OCI-LY7 (cell line): Measurements from ENCODE around the gene ANKH. TPM values are rescaled to one million over a fixed set of nuclear protein-coding genes. Genes with fewer than 3 reads are reported as not detected.

Experiments
- BruUV-seq: library from RNA; stranded (reverse); fragments of 400-500 nt; replicated peaks from 2 replicates; lab custom pipeline; 2021; lab: Mats Ljungman, UMichigan
- CTCF ChIA-PET: fragments of 300-600 bp; sonication (Branson Sonifier 250); formaldehyde crosslinking; loops from one replicate; lab custom pipeline; 2022; ENCODE audit warnings: antibody characterized with exemption; ENCODE audit not compliant: unreplicated experiment; lab: Charles Lee
- POLR2A ChIA-PET: fragments of 300-600 bp; sonication (Branson Sonifier 250); formaldehyde crosslinking; loops from one replicate; lab custom pipeline; 2022; ENCODE audit warnings: antibody characterized with exemption; lab: Charles Lee
- DNase-seq: peaks from one replicate; pipeline ENCODE4 v3.0.0-alpha.2; 2015; ENCODE audit warnings: low spot score
- H2AFZ ChIP-seq: fragments of 200-600 bp; sonication (generic), shearing (Covaris generic); 2 replicates; pipeline ENCODE4 v1.6.1; 2014; ENCODE audit warnings: mild to moderate bottlenecking, antibody characterized with exemption, low read length, moderate library complexity
- H3K27ac ChIP-seq: fragments of 200-600 bp; sonication (generic); 2 replicates; pipeline ENCODE4 v1.5.1; 2014; ENCODE audit warnings: mixed run types, low read depth, mild to moderate bottlenecking, moderate library complexity, low read length, inconsistent platforms; ENCODE audit not compliant: poor library complexity, severe bottlenecking
- H3K36me3 ChIP-seq: fragments of 200-600 bp; sonication (generic); 2 replicates; pipeline ENCODE4 v1.6.1; 2014; ENCODE audit warnings: mild to moderate bottlenecking, antibody characterized with exemption, low read length, moderate library complexity, mixed read lengths; ENCODE audit not compliant: insufficient read depth
- H3K4me1 ChIP-seq: fragments of 200-600 bp; sonication (generic); 2 replicates; pipeline ENCODE4 v1.5.1; 2014; ENCODE audit warnings: mild to moderate bottlenecking, low read length; ENCODE audit not compliant: insufficient read depth, poor library complexity, severe bottlenecking
- H3K4me2 ChIP-seq: fragments of 200-600 bp; sonication (generic); 2 replicates; pipeline ENCODE4 v1.6.1; 2014; ENCODE audit warnings: mild to moderate bottlenecking, low read length
- H3K4me3 ChIP-seq: fragments of 200-600 bp; sonication (generic); 2 replicates; pipeline ENCODE4 v1.5.1; 2014; ENCODE audit warnings: mild to moderate bottlenecking, low read depth, low read length; ENCODE audit not compliant: poor library complexity, severe bottlenecking
- H3K79me2 ChIP-seq: fragments of 200-600 bp; sonication (generic); 2 replicates; pipeline ENCODE4 v1.6.1; 2016; ENCODE audit warnings: low read depth, mild to moderate bottlenecking, low read length, moderate library complexity, mixed read lengths; ENCODE audit not compliant: insufficient read depth
- H3K9me2 ChIP-seq: fragments of 200-600 bp; sonication (generic); 2 replicates; pipeline ENCODE4 v1.6.1; 2016; ENCODE audit warnings: mild to moderate bottlenecking, low read length, mixed read lengths; ENCODE audit not compliant: insufficient read depth
- H3K9me3 ChIP-seq: fragments of 200-600 bp; sonication (generic); 2 replicates; pipeline ENCODE4 v1.6.1; 2014; ENCODE audit warnings: mild to moderate bottlenecking, mixed run types, low read length, mixed read lengths
- H4K20me1 ChIP-seq: fragments of 200-600 bp; sonication (generic); 2 replicates; pipeline ENCODE4 v1.6.1; 2014; ENCODE audit warnings: mild to moderate bottlenecking, antibody characterized with exemption, low read length, moderate library complexity, mixed read lengths; ENCODE audit not compliant: insufficient read depth
- EZH2phosphoT487 ChIP-seq: fragments of 200-600 bp; sonication (generic); IDR thresholded peaks from 2 replicates; pipeline ENCODE4 v1.6.1; 2018; ENCODE audit warnings: low read depth, borderline replicate concordance, mild to moderate bottlenecking, mixed run types, antibody characterized with exemption, low read length, moderate library complexity, mixed read lengths
- intact Hi-C: fragments of 100-400 bp; cut with micrococcal nuclease; formaldehyde crosslinking; loops from one replicate; pipeline ENCODE4 v1.10.0; 2022; ENCODE audit not compliant: unreplicated experiment
- total RNA-seq, 2 experiments: library from RNA; depleted of rRNA in 1 of 2; stranded (reverse); fragments of >200 nt in 1 of 2; shearing (Covaris generic) in 1 of 2; gene quantifications; 2 replicates each; pipeline ENCODE4 v1.2.3, GENCODE V29; 2014 to 2022
- TF ChIP-seq, protein P1 (sequence below): fragments of 200-600 bp; sonication (generic); conservative IDR thresholded peaks from 2 replicates; pipeline ENCODE4 v1.5.1; 2014; ENCODE audit warnings: mild to moderate bottlenecking, antibody characterized with exemption, low read length, moderate library complexity, mixed read lengths

ANKH gene
- total RNA-seq, 2 experiments from 2014 or later: 23.1 to 80.4 TPM

DNA sequence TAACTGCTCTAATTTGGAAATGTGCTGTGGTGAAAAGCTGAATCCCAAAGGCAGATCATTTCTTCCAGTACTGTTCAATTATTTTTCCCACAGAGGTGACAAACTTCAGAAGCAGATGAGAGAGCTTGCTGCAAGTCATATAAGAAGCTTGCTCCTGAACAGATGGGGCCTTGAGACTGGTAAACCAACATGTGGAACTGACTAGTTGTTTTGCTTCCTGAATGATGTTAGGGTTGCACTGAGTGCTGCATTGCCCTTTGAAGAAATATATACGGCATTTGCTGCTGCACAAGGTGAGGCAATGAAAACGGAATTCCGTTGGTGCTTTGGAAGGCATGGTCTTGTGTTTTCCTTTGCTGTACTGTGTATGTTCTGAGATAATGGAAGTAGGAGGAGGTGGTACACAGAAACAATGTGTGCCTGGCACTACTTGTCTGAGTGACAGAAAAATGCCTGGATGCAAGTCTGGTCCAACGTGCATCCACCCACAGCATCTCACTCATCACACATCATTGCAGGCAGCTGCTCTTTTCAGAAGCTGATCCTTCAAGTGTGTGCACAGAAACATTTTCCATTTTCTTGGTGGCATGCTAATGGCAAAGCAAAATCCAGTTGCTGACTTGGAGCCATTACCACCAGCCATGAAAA is 76.9 kb downstream of the ANKH start:
- Histone ChIP-seq H4K20me1 (no peaks in the 10 kb centered on the region), H2AFZ (no peak overlapping the region), H3K9me2 (no peaks in the 10 kb centered on the region), H3K36me3 (no peaks in the 10 kb centered on the region), H3K4me1 (no peaks in the 10 kb centered on the region), H3K4me2 (no peak overlapping the region), H3K4me3 (no peak overlapping the region), H3K9me3 (no peaks in the 10 kb centered on the region), H3K79me2 (no peaks in the 10 kb centered on the region), H3K27ac (no peak overlapping the region)
- POLR2A ChIA-PET: interaction anchor here (1.0 kb wide), 1 partner anchor 37 kb away, joined by 3 read pairs; no protein-coding TSS in a partner anchor
- no TSS peak for BruUV-seq
- CTCF ChIA-PET: no interaction called here
- DNase-seq: no peak
- intact Hi-C loops: no loop called here
- TF ChIP-seq, protein P1, sequence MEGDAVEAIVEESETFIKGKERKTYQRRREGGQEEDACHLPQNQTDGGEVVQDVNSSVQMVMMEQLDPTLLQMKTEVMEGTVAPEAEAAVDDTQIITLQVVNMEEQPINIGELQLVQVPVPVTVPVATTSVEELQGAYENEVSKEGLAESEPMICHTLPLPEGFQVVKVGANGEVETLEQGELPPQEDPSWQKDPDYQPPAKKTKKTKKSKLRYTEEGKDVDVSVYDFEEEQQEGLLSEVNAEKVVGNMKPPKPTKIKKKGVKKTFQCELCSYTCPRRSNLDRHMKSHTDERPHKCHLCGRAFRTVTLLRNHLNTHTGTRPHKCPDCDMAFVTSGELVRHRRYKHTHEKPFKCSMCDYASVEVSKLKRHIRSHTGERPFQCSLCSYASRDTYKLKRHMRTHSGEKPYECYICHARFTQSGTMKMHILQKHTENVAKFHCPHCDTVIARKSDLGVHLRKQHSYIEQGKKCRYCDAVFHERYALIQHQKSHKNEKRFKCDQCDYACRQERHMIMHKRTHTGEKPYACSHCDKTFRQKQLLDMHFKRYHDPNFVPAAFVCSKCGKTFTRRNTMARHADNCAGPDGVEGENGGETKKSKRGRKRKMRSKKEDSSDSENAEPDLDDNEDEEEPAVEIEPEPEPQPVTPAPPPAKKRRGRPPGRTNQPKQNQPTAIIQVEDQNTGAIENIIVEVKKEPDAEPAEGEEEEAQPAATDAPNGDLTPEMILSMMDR: no peak
- TF ChIP-seq EZH2phosphoT487: no peak

DNA sequence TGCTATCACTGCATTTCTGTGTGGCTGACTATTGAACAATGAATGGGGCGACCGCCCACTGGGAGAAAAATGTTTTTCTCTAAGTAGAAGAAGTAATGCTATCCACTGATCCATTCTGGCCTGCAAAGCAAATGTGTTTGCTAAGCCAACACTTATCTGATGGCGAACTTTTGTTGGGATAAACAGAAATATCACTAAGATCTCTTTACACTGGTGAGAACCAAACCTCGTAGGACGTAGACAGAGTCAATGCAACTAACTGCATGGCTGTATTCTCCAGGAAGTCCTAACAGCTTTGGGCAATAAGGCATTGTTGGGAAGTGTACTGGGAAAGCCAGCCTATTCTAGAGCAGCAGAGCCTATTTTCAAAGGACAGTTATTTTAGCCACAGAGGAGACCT is 77.7 kb downstream of the ANKH start:
- H3K79me2 ChIP-seq: no peaks in the 10 kb centered on the region
- H4K20me1 ChIP-seq: no peaks in the 10 kb centered on the region
- no peak overlapping the region for H3K4me2 ChIP-seq
- ChIA-PET CTCF (no interaction called here), POLR2A (no interaction called here)
- H3K4me3 ChIP-seq: no peak overlapping the region
- TF ChIP-seq, protein P1: no peak
- TF ChIP-seq EZH2phosphoT487: no peak
- H3K27ac ChIP-seq: no peak overlapping the region
- no peaks in the 10 kb centered on the region for H3K4me1 ChIP-seq
- no peaks in the 10 kb centered on the region for H3K36me3 ChIP-seq
- BruUV-seq: no TSS peak
- intact Hi-C loops: no loop called here
- no peak for DNase-seq
- no peak overlapping the region for H2AFZ ChIP-seq
- H3K9me2 ChIP-seq: no peaks in the 10 kb centered on the region
- no peaks in the 10 kb centered on the region for H3K9me3 ChIP-seq

DNA sequence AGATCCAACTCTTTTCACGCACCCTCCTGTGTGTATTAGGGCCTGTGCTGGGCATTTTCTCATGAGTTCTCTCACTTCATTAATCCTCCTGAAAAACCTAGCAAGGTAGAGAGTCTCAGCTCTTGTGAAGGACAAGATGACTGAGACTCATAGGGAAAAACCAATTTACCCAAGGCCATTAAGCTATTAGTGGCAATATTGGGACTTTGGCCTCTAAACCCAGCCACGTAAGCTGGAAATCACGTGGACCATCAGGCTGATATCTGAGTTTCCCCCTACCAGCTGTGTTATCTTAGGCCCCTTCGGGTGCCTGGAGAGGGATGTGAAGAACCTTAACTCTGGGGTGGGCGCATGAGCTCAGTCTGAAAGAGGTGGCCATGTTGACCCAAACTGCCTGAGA is 80.7 kb downstream of the ANKH start:
- CTCF ChIA-PET: no interaction called here
- intact Hi-C loops: no loop called here

More for the DNA sequence above, 80.7 kb downstream of the ANKH start:
- no peak overlapping the region for H3K4me2 ChIP-seq
- H3K4me3 ChIP-seq: no peak overlapping the region
- H3K9me3 ChIP-seq: no peaks in the 10 kb centered on the region
- H4K20me1 ChIP-seq: no peaks in the 10 kb centered on the region; the same call in 1 of the 2 replicates
- POLR2A ChIA-PET: interaction anchor here (1.2 kb wide), 1 partner anchor 11 kb away, joined by 4 read pairs; no protein-coding TSS in a partner anchor
- no peaks in the 10 kb centered on the region for H3K36me3 ChIP-seq
- no peak for DNase-seq
- no peak overlapping the region for H2AFZ ChIP-seq
- H3K9me2 ChIP-seq: no peaks in the 10 kb centered on the region
- BruUV-seq: no TSS peak
- no peaks in the 10 kb centered on the region for H3K4me1 ChIP-seq
- no peaks in the 10 kb centered on the region for H3K79me2 ChIP-seq
- TF ChIP-seq EZH2phosphoT487: no peak
- TF ChIP-seq, protein P1: no peak
- H3K27ac ChIP-seq: no peak overlapping the region
